Ovary (tissue), 9 donors: ENCODE measurements around the gene ADAMTS2. TPM values are rescaled to one million over a fixed set of nuclear protein-coding genes. Genes with fewer than 3 reads are reported as not detected.
A peak's percentile ranks its signal among the peaks of the same experiment; 100 is the strongest.

Source experiments
- DNase-seq, 5 donors: peaks; one replicate each; pipeline ENCODE4 v3.0.0-alpha.2; 2019 to 2020
- H3K27ac ChIP-seq, 2 donors: fragments of 200-600 bp; one replicate each; pipeline versions ENCODE4 v1.5.1 to v1.8.0; 2019 to 2022
- H3K27me3 ChIP-seq: fragments of 200-600 bp; one replicate; pipeline ENCODE4 v1.8.0; 2022
- H3K36me3 ChIP-seq: fragments of 200-600 bp; sonication (generic); one replicate; pipeline ENCODE4 v1.5.1; 2019
- H3K4me1 ChIP-seq: one replicate; pipeline ENCODE4 v1.8.1; 2013; ENCODE audit warnings: mild to moderate bottlenecking, moderate library complexity; ENCODE audit not compliant: insufficient read depth
- H3K4me3 ChIP-seq: fragments of 200-600 bp; sonication (generic); one replicate; pipeline ENCODE4 v1.5.1; 2017
- H3K9me3 ChIP-seq, 2 donors: fragments of 200-600 bp in 1 of 2; sonication (generic) in 1 of 2; one replicate each; pipeline versions ENCODE4 v1.5.1 to v1.8.1; 2013 to 2019; ENCODE audit warnings: mild to moderate bottlenecking in 1 of 2, moderate library complexity in 1 of 2
- CTCF ChIP-seq, 3 donors: fragments of 450-650 bp in 2 of 3; fragments of 200-600 bp in 1 of 3; IDR thresholded peaks; one replicate each; pipeline versions ENCODE4 v1.5.1 to v1.8.0; 2016 to 2022; ENCODE audit warnings: antibody characterized with exemption in 3 of 3, mild to moderate bottlenecking in 1 of 3
- EP300 ChIP-seq: sonication (generic); formaldehyde crosslinking; IDR thresholded peaks from one replicate; pipeline ENCODE4 v1.6.1; 2017; ENCODE audit warnings: antibody characterized with exemption
- POLR2A ChIP-seq: fragments of 450-650 bp; IDR thresholded peaks from one replicate; pipeline ENCODE4 v1.6.1; 2017; ENCODE audit warnings: antibody characterized with exemption, mild to moderate bottlenecking, moderate library complexity
- WGBS, 3 donors: extraction: QIAGEN DNeasy Blood & Tissue Kit in 1 of 3; methylation state at CpG; one replicate each; pipeline versions ENCODE4 v1.1.5 to v1.1.7; 2013 to 2017; 5-methylcytosine and 5-hydroxymethylcytosine counted together
- intact Hi-C, 4 donors: fragments of 100-400 bp; cut with DNase I; formaldehyde crosslinking; loops; one replicate each; pipeline versions ENCODE4 v1.11.0 to v1.15.1; 2022 to 2023
- polyA plus RNA-seq, 2 donors: library from polyadenylated mRNA; stranded (reverse); fragments of 200-250 nt in 1 of 2; fragments of 350-450 nt in 1 of 2; fragmentation: Illumina TruSeq in 1 of 2; extraction: RNeasy Lipid Tissue Mini Kit (QIAGEN cat#74804) in 1 of 2; gene quantifications; one replicate each; pipeline ENCODE4 v1.2.3, GENCODE V29; 2013 to 2014
- total RNA-seq, 7 donors: library from RNA; depleted of rRNA in 2 of 7; stranded (reverse); fragments of >200 nt in 2 of 7; fragmentation: NEBNext Ultra II Directional in 3 of 7; extraction: Animal tissue kit (Norgen Biotek cat#: 25700) in 3 of 7; gene quantifications; one replicate each; pipeline versions ENCODE4 v1.1.0 to v1.2.4, GENCODE V29; 2016 to 2023
- donor health status: DM: no; HTN: no; CAD: no; lungs with moderate emphysema.
- donor health status: DM: no; HTN: no; CAD: no.
- donor health status: Bipolar disorder and iron deficiency.
- donor health status: DM: yes; HTN: yes; CAD: no.
- donor health status: DM: no; HTN: no; CAD: no.
- donor health status: DM: yes; HTN: yes; CAD: no.

ADAMTS2 gene
- total and polyA plus RNA-seq, 9 donors, result 7.9 to 31.8 (median 11.5) TPM

GRCh38 chr5:179194201-179194910 lies 150.9 kb downstream of the ADAMTS2 start:
- no peaks in the 10 kb centered on the region for H3K36me3 ChIP-seq
- DNase-seq, result peak in 1 of 5 donors; percentile 21
- peaks cover 2% of the 10 kb centered on the region for H3K4me1 ChIP-seq
- H3K4me3 ChIP-seq, result no peak overlapping the region
- no peak overlapping the region for H3K27ac ChIP-seq
- TF ChIP-seq POLR2A (no peak), EP300 (no peak), CTCF (IDR thresholded peaks at IDR 0.05) (no peak)
- H3K9me3 ChIP-seq, result no peaks in the 10 kb centered on the region
- H3K27me3 ChIP-seq, result no peaks in the 10 kb centered on the region
- intact Hi-C loops, result no loop called here
- WGBS, 3 donors, result 77 to 80% (median 80%) methylated on average over 15 of the region's 15 CpGs

GRCh38 chr5:179193746-179194145 lies 151.5 kb downstream of the ADAMTS2 start:
- no peak for DNase-seq
- H3K9me3 ChIP-seq, result no peaks in the 10 kb centered on the region
- intact Hi-C loops, result no loop called here
- TF ChIP-seq CTCF (IDR thresholded peaks at IDR 0.05) (no peak), EP300 (no peak)
- H3K27ac ChIP-seq, result no peak overlapping the region
- H3K36me3 ChIP-seq, result no peaks in the 10 kb centered on the region
- peaks cover 2% of the 10 kb centered on the region for H3K4me1 ChIP-seq
- H3K27me3 ChIP-seq, result no peaks in the 10 kb centered on the region
- WGBS, 3 donors, result 55 to 71% (median 58%) methylated on average over 10 to 11 of the region's 11 CpGs
- no peak overlapping the region for H3K4me3 ChIP-seq

GRCh38 chr5:179192891-179193470 lies 152.3 kb downstream of the ADAMTS2 start:
- DNase-seq, result no peak
- no peak for TF ChIP-seq POLR2A
- no peak for TF ChIP-seq EP300
- TF ChIP-seq CTCF (IDR thresholded peaks at IDR 0.05), result no peak
- Histone ChIP-seq H3K4me3 (no peak overlapping the region), H3K27ac (no peak overlapping the region), H3K27me3 (no peaks in the 10 kb centered on the region), H3K9me3 (no peaks in the 10 kb centered on the region), H3K36me3 (no peaks in the 10 kb centered on the region), H3K4me1 (peaks cover 4% of the 10 kb centered on the region)
- intact Hi-C loops, result no loop called here
- WGBS, 3 donors, result 52 to 83% (median 67%) methylated on average over 22 of the region's 22 CpGs

- no peaks in the 10 kb centered on the region for H3K27me3 ChIP-seq
- H3K27ac ChIP-seq, result no peak overlapping the region
- no peaks in the 10 kb centered on the region for H3K36me3 ChIP-seq
- no peak for TF ChIP-seq POLR2A
- TF ChIP-seq EP300, result no peak
- TF ChIP-seq CTCF (IDR thresholded peaks at IDR 0.05), result no peak
- WGBS, 3 donors, result 63 to 70% (median 66%) methylated on average over 20 of the region's 20 CpGs
- intact Hi-C loops, result no loop called here
- no peaks in the 10 kb centered on the region for H3K9me3 ChIP-seq
- H3K4me1 ChIP-seq, result peaks cover 7% of the 10 kb centered on the region
- no peak for DNase-seq
- H3K4me3 ChIP-seq, result no peak overlapping the region
These were observed 152.9 kb downstream of the ADAMTS2 start for GRCh38 chr5:179192185-179192890.
